Natural killer cell (primary cell): Measurements from ENCODE around the gene PCDHAC2. TPM values are rescaled to one million over a fixed set of nuclear protein-coding genes. Genes with fewer than 3 reads are reported as not detected.

ENCODE experiments used
- ATAC-seq, 3 donors: fragments of 150-1000 bp in 2 of 3; fragments of 200-7000 bp in 1 of 3; cut with Tn5 transposase; 1 replicate in 1 of 3; 2 replicates in 2 of 3; pipeline ENCODE4 v1.10.0; 2021; ENCODE audit warnings: mild to moderate bottlenecking in 2 of 3, moderate library complexity in 2 of 3
- DNase-seq, 2 donors: peaks; one replicate each; pipeline versions ENCODE4 v3.0.0 to v3.0.0-alpha.2; 2013 to 2021; ENCODE audit warnings: mixed read lengths in 1 of 2
- H3K27ac ChIP-seq: one replicate; pipeline ENCODE4 v1.5.1; 2013; ENCODE audit warnings: mild to moderate bottlenecking, low read length
- H3K27me3 ChIP-seq: one replicate; pipeline ENCODE4 v1.6.1; 2013; ENCODE audit warnings: low read length; ENCODE audit not compliant: control insufficient read depth, insufficient read depth
- H3K36me3 ChIP-seq: one replicate; pipeline ENCODE4 v1.6.1; 2013; ENCODE audit warnings: low read length; ENCODE audit not compliant: control insufficient read depth, insufficient read depth
- H3K4me1 ChIP-seq: one replicate; pipeline ENCODE4 v1.6.1; 2013; ENCODE audit warnings: low read length; ENCODE audit not compliant: control insufficient read depth, insufficient read depth
- H3K4me3 ChIP-seq: one replicate; pipeline ENCODE4 v1.5.1; 2013; ENCODE audit warnings: low read length
- H3K9me3 ChIP-seq: one replicate; pipeline ENCODE4 v1.6.1; 2013; ENCODE audit warnings: low read length; ENCODE audit not compliant: control insufficient read depth, insufficient read depth
- H3K27ac Mint-ChIP-seq, 2 donors: one replicate each; pipeline ENCODE4 v1.8.0; 2022; ENCODE audit warnings: mild to moderate bottlenecking in 2 of 2, mixed read lengths in 2 of 2, moderate library complexity in 1 of 2
- H3K27me3 Mint-ChIP-seq, 2 donors: one replicate each; pipeline ENCODE4 v1.8.0; 2022; ENCODE audit warnings: low read depth in 2 of 2, mixed read lengths in 2 of 2
- H3K36me3 Mint-ChIP-seq: one replicate; pipeline ENCODE4 v1.8.0; 2022; ENCODE audit warnings: mixed read lengths
- H3K4me1 Mint-ChIP-seq, 2 donors: one replicate each; pipeline ENCODE4 v1.8.0; 2022; ENCODE audit warnings: mixed read lengths in 2 of 2
- H3K4me3 Mint-ChIP-seq: one replicate; pipeline ENCODE4 v1.8.0; 2022; ENCODE audit warnings: mild to moderate bottlenecking, moderate library complexity, mixed read lengths
- H3K9me3 Mint-ChIP-seq, 2 donors: one replicate each; pipeline ENCODE4 v1.8.0; 2022; ENCODE audit warnings: mixed read lengths in 2 of 2
- WGBS: methylation state at CpG from one replicate; pipeline ENCODE4 v1.1.7; 2013; ENCODE audit warnings: missing lambda C conversion rate; ENCODE audit not compliant: insufficient coverage; 5-methylcytosine and 5-hydroxymethylcytosine counted together
- intact Hi-C: fragments of 100-400 bp; cut with micrococcal nuclease; formaldehyde crosslinking; loops from one replicate; pipeline ENCODE4 v1.14.2; 2022
- total RNA-seq, 4 donors: library from RNA; stranded (reverse); fragments of 120-200 nt in 1 of 4; gene quantifications; one replicate each; pipeline versions ENCODE4 v1.2.3 to v1.2.4, GENCODE V29; 2013 to 2022
- TF ChIP-seq, protein P1 (sequence below): fragments of 200-600 bp; IDR thresholded peaks from one replicate; pipeline ENCODE4 v1.8.0; 2022; ENCODE audit warnings: antibody characterized with exemption

PCDHAC2 gene
- total RNA-seq, 3 donors from 2014 or later (not counting 1 experiment from before 2014, with no cell fraction given): not detected

DNA sequence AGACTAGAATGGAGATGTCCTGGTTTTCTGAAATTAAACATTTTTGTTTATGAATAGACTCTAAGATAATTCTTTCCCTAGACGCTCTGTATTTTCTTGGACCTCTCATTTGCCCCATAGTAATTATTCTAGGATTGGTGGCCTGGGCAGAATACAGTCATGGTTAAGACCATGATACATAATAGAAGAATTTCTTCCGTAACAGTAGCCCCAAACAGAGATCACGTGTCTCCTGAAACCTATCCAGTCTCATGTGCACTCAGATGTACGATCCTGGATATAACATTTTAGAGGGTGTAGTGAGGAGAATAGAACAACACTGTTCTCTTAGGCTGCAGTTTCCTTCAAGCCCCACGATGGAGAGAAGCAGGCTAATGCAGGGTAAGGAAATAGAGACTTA is 22.3 kb downstream of the PCDHAC2 start:
- Mint-ChIP-seq H3K4me3 (no peak overlapping the region), H3K9me3 (peaks cover 0 to 3% of the 10 kb centered on the region in 2 donors), H3K27me3 (no peaks in the 10 kb centered on the region), H3K27ac (no peak overlapping the region), H3K4me1 (no peaks in the 10 kb centered on the region), H3K36me3 (no peaks in the 10 kb centered on the region)
- TF ChIP-seq, protein P1, sequence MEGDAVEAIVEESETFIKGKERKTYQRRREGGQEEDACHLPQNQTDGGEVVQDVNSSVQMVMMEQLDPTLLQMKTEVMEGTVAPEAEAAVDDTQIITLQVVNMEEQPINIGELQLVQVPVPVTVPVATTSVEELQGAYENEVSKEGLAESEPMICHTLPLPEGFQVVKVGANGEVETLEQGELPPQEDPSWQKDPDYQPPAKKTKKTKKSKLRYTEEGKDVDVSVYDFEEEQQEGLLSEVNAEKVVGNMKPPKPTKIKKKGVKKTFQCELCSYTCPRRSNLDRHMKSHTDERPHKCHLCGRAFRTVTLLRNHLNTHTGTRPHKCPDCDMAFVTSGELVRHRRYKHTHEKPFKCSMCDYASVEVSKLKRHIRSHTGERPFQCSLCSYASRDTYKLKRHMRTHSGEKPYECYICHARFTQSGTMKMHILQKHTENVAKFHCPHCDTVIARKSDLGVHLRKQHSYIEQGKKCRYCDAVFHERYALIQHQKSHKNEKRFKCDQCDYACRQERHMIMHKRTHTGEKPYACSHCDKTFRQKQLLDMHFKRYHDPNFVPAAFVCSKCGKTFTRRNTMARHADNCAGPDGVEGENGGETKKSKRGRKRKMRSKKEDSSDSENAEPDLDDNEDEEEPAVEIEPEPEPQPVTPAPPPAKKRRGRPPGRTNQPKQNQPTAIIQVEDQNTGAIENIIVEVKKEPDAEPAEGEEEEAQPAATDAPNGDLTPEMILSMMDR: no peak
- Histone ChIP-seq H3K27ac (no peak overlapping the region), H3K4me3 (no peak overlapping the region), H3K27me3 (no peaks in the 10 kb centered on the region), H3K4me1 (no peaks in the 10 kb centered on the region), H3K9me3 (peaks cover 4% of the 10 kb centered on the region), H3K36me3 (no peaks in the 10 kb centered on the region)
- no peak for ATAC-seq
- intact Hi-C loops: no loop called here
- DNase-seq: no peak
- 87% methylated on average over 4 of the region's 5 CpGs for WGBS

DNA sequence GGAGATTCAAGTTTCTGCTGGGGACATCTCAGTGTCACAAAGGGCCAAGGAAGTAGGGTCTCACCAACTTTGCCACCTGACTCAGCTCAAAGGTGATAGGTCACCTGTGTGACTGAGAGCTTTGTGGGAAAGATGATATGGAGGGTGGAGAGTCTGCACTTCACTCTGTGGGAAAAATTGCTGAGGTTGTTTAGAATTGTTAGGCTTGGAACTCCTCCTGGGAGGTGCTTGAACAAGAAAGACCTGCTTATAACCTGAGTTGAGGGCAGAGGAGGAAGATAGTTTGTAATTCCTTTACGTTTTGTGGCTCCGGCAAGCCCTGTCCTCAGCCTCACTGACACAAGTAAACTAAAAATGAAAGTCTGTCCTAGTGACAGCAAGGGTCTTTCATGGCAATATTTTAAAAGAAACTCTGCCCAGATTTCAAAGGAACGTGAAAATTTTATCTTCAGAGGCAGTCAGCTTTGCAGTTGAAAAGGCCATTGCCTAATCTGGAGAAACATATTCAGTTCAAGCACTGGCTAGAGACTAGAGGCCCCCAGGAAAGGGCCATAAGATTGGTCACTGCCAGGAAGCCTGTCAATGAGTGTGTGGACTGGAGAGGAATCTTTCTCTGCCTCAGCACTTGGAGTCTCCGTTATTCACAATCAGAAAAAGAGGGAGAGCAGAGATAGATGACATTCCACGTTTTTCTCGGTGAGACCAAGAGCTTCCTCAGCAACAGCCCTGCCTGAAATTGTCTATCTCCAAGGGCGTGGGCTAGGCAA is 23.2 kb downstream of the PCDHAC2 start:
- Histone ChIP-seq H3K36me3 (no peaks in the 10 kb centered on the region), H3K27me3 (no peaks in the 10 kb centered on the region), H3K4me1 (no peaks in the 10 kb centered on the region), H3K4me3 (no peak overlapping the region), H3K9me3 (peaks cover 4% of the 10 kb centered on the region), H3K27ac (no peak overlapping the region)
- whole genome bisulfite sequencing: 69% methylated on average over 7 of the region's 7 CpGs
- no peak for DNase-seq
- H3K4me1 Mint-ChIP-seq: no peaks in the 10 kb centered on the region
- no peaks in the 10 kb centered on the region for H3K27me3 Mint-ChIP-seq
- intact Hi-C loops: no loop called here
- ATAC-seq: no peak
- no peak overlapping the region for H3K4me3 Mint-ChIP-seq
- H3K36me3 Mint-ChIP-seq: no peaks in the 10 kb centered on the region
- TF ChIP-seq, protein P1: no peak
- H3K9me3 Mint-ChIP-seq: peaks cover 0 to 3% of the 10 kb centered on the region in 2 donors
- no peak overlapping the region for H3K27ac Mint-ChIP-seq

DNA sequence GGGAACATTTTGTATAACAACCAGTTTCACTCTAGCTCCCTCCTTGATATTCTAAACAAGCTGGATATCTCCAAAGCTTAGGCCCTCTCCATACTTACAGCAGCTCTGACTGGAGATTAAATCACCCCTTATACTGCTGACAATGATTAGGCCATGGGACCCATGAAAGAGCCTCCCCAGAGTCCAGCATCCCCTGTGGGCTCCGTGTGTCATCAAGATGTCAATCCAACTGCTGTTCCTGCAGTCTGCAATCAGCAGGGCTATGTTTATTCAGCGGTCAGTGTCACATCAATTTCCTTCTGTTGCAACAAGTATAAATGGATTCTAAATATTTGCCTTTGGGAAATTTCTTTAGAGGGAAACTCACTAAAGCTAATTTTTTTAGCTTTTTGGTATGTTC is 26.6 kb downstream of the PCDHAC2 start:
- H3K4me3 Mint-ChIP-seq: no peak overlapping the region
- WGBS: 71% methylated on average over 2 of the region's 2 CpGs

More for the DNA sequence above, 26.6 kb downstream of the PCDHAC2 start:
- H3K27ac ChIP-seq: no peak overlapping the region
- TF ChIP-seq, protein P1: no peak
- DNase-seq: no peak
- no peak overlapping the region for H3K4me3 ChIP-seq
- no peaks in the 10 kb centered on the region for H3K4me1 Mint-ChIP-seq
- no peak for ATAC-seq
- no peaks in the 10 kb centered on the region for H3K36me3 ChIP-seq
- H3K4me1 ChIP-seq: no peaks in the 10 kb centered on the region
- intact Hi-C loops: no loop called here
- no peak overlapping the region for H3K27ac Mint-ChIP-seq
- no peaks in the 10 kb centered on the region for H3K9me3 ChIP-seq
- no peaks in the 10 kb centered on the region for H3K27me3 ChIP-seq
- H3K9me3 Mint-ChIP-seq: peaks cover 0 to 5% of the 10 kb centered on the region in 2 donors
- no peaks in the 10 kb centered on the region for H3K36me3 Mint-ChIP-seq
- H3K27me3 Mint-ChIP-seq: no peaks in the 10 kb centered on the region
